ENCODE results near the gene TM4SF18. TPM values are rescaled to one million over a fixed set of nuclear protein-coding genes. Genes with fewer than 3 reads are reported as not detected.
A peak's percentile ranks its signal among the peaks of the same experiment; 100 is the strongest.

The TM4SF18 gene
- total RNA-seq, 1 experiment from 2014 or later = 9.8 TPM

- Histone ChIP-seq H4K91ac (ENCODE audit: insufficient read length, low read depth, low read length) (no peak within 1 kb of the TSS), H3K4ac (ENCODE audit: low read depth, low read length) (no peak within 1 kb of the TSS), H2BK15ac (ENCODE audit: low read depth, low read length) (no peak within 1 kb of the TSS), H4K20me1 (ENCODE audit: control insufficient read depth, insufficient read depth, insufficient read length) (no peaks in the 10 kb centered on the region), H3K4me1 (ENCODE audit: insufficient read depth, low read length) (no peaks in the 10 kb centered on the region; the same call in 1 of the 2 replicates), H3K14ac (ENCODE audit: insufficient read depth, low read length) (no peak within 1 kb of the TSS), H2BK20ac (ENCODE audit: low read depth, low read length, poor library complexity, severe bottlenecking) (peak within 1 kb of the TSS; percentile 26), H3K9me3 (ENCODE audit: control insufficient read depth, low read depth, low read length) (no peaks in the 10 kb centered on the region), H2BK120ac (ENCODE audit: low read depth, low read length, poor library complexity, severe bottlenecking) (no peak within 1 kb of the TSS), H2BK12ac (ENCODE audit: insufficient read length, low read depth, low read length) (no peak within 1 kb of the TSS), H3K79me2 (ENCODE audit: insufficient read depth, low read length) (no peaks in the 10 kb centered on the region), H3K18ac (ENCODE audit: insufficient read length, low read depth, low read length) (no peak within 1 kb of the TSS), H3K79me1 (ENCODE audit: insufficient read depth, low read depth, low read length, poor library complexity, severe bottlenecking) (no peaks in the 10 kb centered on the region), H3T11ph (ENCODE audit: low read length) (no peak within 1 kb of the TSS), H3K4me2 (ENCODE audit: insufficient read depth, insufficient read length, low read length) (no peak within 1 kb of the TSS), H3K23ac (ENCODE audit: insufficient read length, low read depth, low read length) (no peak within 1 kb of the TSS), H4K5ac (ENCODE audit: insufficient read length, low read depth, low read length) (no peak within 1 kb of the TSS), H3K56ac (ENCODE audit: insufficient read length, low read depth, low read length) (no peak within 1 kb of the TSS), H4K8ac (replicated peaks; ENCODE audit: insufficient read length, low read depth, low read length) (no peak within 1 kb of the TSS), H2BK5ac (ENCODE audit: insufficient read length, low read length) (no peak within 1 kb of the TSS), H3K23me2 (ENCODE audit: insufficient read length, low read depth, low read length, poor library complexity, severe bottlenecking) (no peaks in the 10 kb centered on the region), H3K9ac (ENCODE audit: extremely low read depth, insufficient read length, low read length) (no peak within 1 kb of the TSS), H3K27ac (ENCODE audit: insufficient read length, low read depth, low read length) (no peak within 1 kb of the TSS), H3K27me3 (ENCODE audit: insufficient read depth, low read length) (no peaks in the 10 kb centered on the region), H2AK5ac (ENCODE audit: insufficient read length, low read length) (no peak within 1 kb of the TSS), H2AFZ (ENCODE audit: low read length) (no peak within 1 kb of the TSS)
- Mint-ChIP-seq H3K27ac (peak within 1 kb of the TSS in 2 of 3 experiments; percentile 26 to 85; a peak in 4 of 7 replicates), H3K9me3 (peaks cover 22 to 25% of the 10 kb centered on the region in 2 experiments), H3K27me3 (ENCODE audit: low read depth) (no peaks in the 10 kb centered on the region; the same call in 1 of the 2 replicates), H3K4me1 (peaks cover 27 to 31% of the 10 kb centered on the region in 2 experiments), H3K4me3 (no peak within 1 kb of the TSS), H3K36me3 (ENCODE audit: insufficient read depth in 1 of 3, low read depth in 3 of 3) (peaks cover 8 to 23% (median 14%) of the 10 kb centered on the region in 3 experiments)
- TF ChIP-seq, protein P1, sequence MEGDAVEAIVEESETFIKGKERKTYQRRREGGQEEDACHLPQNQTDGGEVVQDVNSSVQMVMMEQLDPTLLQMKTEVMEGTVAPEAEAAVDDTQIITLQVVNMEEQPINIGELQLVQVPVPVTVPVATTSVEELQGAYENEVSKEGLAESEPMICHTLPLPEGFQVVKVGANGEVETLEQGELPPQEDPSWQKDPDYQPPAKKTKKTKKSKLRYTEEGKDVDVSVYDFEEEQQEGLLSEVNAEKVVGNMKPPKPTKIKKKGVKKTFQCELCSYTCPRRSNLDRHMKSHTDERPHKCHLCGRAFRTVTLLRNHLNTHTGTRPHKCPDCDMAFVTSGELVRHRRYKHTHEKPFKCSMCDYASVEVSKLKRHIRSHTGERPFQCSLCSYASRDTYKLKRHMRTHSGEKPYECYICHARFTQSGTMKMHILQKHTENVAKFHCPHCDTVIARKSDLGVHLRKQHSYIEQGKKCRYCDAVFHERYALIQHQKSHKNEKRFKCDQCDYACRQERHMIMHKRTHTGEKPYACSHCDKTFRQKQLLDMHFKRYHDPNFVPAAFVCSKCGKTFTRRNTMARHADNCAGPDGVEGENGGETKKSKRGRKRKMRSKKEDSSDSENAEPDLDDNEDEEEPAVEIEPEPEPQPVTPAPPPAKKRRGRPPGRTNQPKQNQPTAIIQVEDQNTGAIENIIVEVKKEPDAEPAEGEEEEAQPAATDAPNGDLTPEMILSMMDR (conservative IDR thresholded peaks at IDR 0.05) = no peak
- peak; percentile 42 for DNase-seq
- no CpG with 5 or more reads among the region's 15 CpGs for WGBS (ENCODE audit: extremely low coverage, insufficient read length, low lambda C conversion rate)
Observed at GRCh38 chr3:149377408-149378364, 44.2 kb upstream of the TM4SF18 start, which contains the start of gene TM4SF1. Gene TM4SF1 (minus strand): TSS chr3:149377649. CDS start chr3:149377547, 102 bp downstream.

Data from H9 (cell line).